Kidney epithelial cell (primary cell): ENCODE data around the gene PYCR2. TPM values are rescaled to one million over a fixed set of nuclear protein-coding genes. Genes with fewer than 3 reads are reported as not detected.

ENCODE experiments used
- DNase-seq: peaks from one replicate; pipeline ENCODE4 v3.0.0-alpha.2; 2010; ENCODE audit warnings: low read depth
- H3K27me3 ChIP-seq: 2 replicates; pipeline ENCODE4 v1.6.0; 2011; ENCODE audit warnings: low read length; ENCODE audit not compliant: control insufficient read depth, insufficient read depth
- H3K36me3 ChIP-seq: 2 replicates; pipeline ENCODE4 v1.5.1; 2011; ENCODE audit warnings: low read length; ENCODE audit not compliant: control insufficient read depth, insufficient read depth
- H3K4me3 ChIP-seq: 2 replicates; pipeline ENCODE4 v1.5.1; 2011; ENCODE audit warnings: low read depth, mild to moderate bottlenecking, control low read depth, low read length
- CTCF ChIP-seq: IDR thresholded peaks from 2 replicates; pipeline ENCODE4 v1.5.1; 2011; ENCODE audit warnings: mild to moderate bottlenecking, moderate library complexity, low read length, control low read depth, inconsistent platforms; ENCODE audit not compliant: insufficient read depth, poor library complexity, severe bottlenecking
- total RNA-seq: library from RNA; depleted of rRNA; stranded (reverse); fragments of >200 nt; gene quantifications from 2 replicates; pipeline ENCODE4 v1.2.3, GENCODE V29; 2015

Gene PYCR2
- total RNA-seq, 1 donor from 2014 or later = 51.2 TPM

GRCh38 chr1:225899044-225899925 is 24.8 kb downstream of the PYCR2 start:
- Histone ChIP-seq H3K27me3 (no peaks in the 10 kb centered on the region), H3K4me3 (no peak overlapping the region), H3K36me3 (no peaks in the 10 kb centered on the region)
- DNase-seq = no peak
- no peak for TF ChIP-seq CTCF

- Histone ChIP-seq H3K36me3 (no peaks in the 10 kb centered on the region), H3K27me3 (no peaks in the 10 kb centered on the region), H3K4me3 (no peak overlapping the region)
- DNase-seq = no peak
- TF ChIP-seq CTCF = no peak
Measured at GRCh38 chr1:225897595-225898514, 26.2 kb downstream of the PYCR2 start.

- Histone ChIP-seq H3K4me3 (no peak overlapping the region), H3K27me3 (no peaks in the 10 kb centered on the region), H3K36me3 (no peaks in the 10 kb centered on the region)
- peak; percentile 41 for DNase-seq
- TF ChIP-seq CTCF = no peak
Measured at GRCh38 chr1:225896937-225897549, 27.0 kb downstream of the PYCR2 start.

- no peak for TF ChIP-seq CTCF
- DNase-seq = no peak
- no peaks in the 10 kb centered on the region for H3K36me3 ChIP-seq
- no peak overlapping the region for H3K4me3 ChIP-seq
- H3K27me3 ChIP-seq = no peaks in the 10 kb centered on the region
Measured at GRCh38 chr1:225896494-225896893, 27.6 kb downstream of the PYCR2 start.

GRCh38 chr1:225892307-225892706 is 31.7 kb downstream of the PYCR2 start:
- H3K36me3 ChIP-seq = no peaks in the 10 kb centered on the region
- no peak for DNase-seq
- no peak for TF ChIP-seq CTCF

More at GRCh38 chr1:225892307-225892706, 31.7 kb downstream of the PYCR2 start:
- Histone ChIP-seq H3K27me3 (no peaks in the 10 kb centered on the region), H3K4me3 (no peak overlapping the region)
